ENCODE data around the gene TCF7L1.

GRCh38 chr2:85222792-85223191 lies 89.6 kb downstream of the TCF7L1 start:
- TF ChIP-seq CTCF (IDR thresholded peaks at IDR 0.05) = no peak
- TF ChIP-seq POLR2A (IDR thresholded peaks at IDR 0.05) = no peak

All from uterus (tissue), 2 donors.